ENCODE results near the gene PRPF8.

DNA sequence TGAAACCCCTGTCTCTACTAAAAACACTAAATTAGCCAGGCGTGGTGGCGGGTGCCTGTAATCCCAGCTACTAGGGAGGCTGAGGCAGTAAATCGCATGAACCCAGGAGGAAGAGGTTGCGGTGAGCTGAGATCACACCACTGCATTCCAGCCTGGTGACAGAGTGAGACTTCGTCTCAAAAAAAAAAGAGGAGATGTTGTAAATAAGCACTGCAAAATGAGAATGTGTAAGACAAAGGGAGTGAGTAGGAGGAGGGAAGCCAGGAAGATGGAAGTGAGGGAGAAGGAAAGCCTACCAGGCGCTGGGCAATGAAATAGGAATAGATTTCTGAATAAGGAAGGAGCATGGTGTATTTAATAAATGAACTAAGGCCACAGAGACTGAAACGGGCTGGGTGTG is 8.7 kb upstream of the PRPF8 start:
- TF ChIP-seq GATA2 (IDR thresholded peaks at IDR 0.05; ENCODE audit: low read depth, low read length) (no peak), GATA3 (IDR thresholded peaks at IDR 0.05; ENCODE audit: low read depth, low read length) (no peak)

Measured in SH-SY5Y (cell line).